GM21447 (cell line): ENCODE results near the gene EGF.
"Not testable (repeated sequence)": the region's sequence is repeated elsewhere in the genome, so short reads cannot be mapped to it uniquely, and the experiment has no call there.

Experiments
- ATAC-seq: cut with Tn5 transposase; IDR thresholded peaks from one replicate; pipeline ENCODE4 v1.9.1; 2021; ENCODE audit not compliant: unreplicated experiment

Gene EGF

GRCh38 chr4:109912706-109913595 lies at the start of gene EGF:
EGF (plus strand) TSS chr4:109912883; CDS start chr4:109913336, 453 bp downstream.
- ATAC-seq = peak; percentile 52

GRCh38 chr4:109864134-109864533 lies 48.5 kb upstream of the EGF start:
- ATAC-seq = no peak

- ATAC-seq = no peak
Measured at GRCh38 chr4:109870061-109870460, 42.6 kb upstream of the EGF start.

GRCh38 chr4:109872065-109872464 lies 40.6 kb upstream of the EGF start:
- ATAC-seq = no peak

GRCh38 chr4:109872950-109873656 lies 39.6 kb upstream of the EGF start:
- ATAC-seq = no peak

GRCh38 chr4:109873791-109874514 lies 38.7 kb upstream of the EGF start:
- no peak for ATAC-seq

GRCh38 chr4:109875106-109875505 lies 37.6 kb upstream of the EGF start:
- no peak for ATAC-seq

DNA sequence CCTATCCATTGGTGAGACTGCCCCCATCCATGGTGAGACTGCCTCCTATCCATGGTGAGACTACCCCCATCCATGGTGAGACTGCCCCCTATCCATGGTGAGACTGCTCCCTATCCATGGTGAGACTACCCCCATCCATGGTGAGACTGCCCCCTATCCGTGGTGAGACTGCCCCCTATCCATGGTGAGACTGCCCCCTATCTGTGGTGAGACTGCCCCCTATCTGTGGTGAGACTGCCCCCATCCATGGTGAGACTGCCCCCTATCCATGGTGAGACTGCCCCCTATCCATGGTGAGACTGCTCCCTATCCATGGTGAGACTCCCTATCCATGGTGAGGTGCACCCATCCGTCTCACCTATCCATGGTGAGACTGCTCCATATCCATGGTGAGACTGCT lies 37.1 kb upstream of the EGF start:
- not testable (repeated sequence) for ATAC-seq

DNA sequence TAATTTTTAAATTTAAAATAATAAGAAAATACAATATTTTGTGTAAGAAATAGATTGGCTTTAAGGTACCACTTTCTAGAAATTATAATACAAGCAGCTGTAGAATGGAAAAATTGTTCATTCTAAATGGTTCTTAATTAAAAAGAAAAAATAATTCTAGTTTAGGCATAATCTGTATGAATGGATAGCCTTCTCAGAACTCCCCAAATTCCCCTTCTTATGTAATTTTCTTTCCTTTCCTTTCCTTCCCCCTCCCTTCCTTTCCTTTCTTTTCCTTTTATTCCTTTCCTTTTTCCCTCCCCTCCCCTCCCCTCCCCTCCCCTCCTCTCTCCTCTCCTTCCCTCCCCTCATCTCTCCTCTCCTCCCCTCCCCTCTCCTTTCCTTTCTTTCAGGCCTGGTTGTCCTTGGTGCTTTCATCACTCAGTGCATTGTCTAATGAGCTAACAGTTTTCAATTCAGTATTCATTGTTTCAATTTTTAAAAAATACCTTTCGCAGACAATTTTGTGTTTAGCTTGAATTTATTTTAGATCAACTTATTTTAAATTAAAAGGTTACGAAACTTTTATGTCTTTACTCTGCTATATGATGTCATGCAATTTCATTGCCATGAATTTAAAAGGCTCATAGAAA lies 35.9 kb upstream of the EGF start:
- ATAC-seq = no peak

DNA sequence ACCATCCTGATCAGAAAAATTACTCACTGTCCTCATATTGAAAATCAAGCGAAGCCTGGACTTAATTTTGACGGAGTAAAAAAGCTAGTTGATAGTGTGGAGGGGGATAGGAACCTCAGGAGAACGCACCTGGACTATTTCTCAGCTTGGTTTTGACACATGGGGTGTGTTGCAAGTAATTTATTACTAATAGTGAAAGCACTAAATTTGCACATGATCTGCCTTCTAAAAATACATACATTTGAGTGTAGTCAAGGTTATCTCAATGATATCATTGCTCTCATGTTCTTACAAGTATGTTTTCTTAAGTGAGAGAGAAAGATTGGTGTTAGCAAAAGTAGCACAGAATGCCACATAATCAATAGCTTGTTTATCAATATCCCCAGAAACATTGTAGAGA lies 35.3 kb upstream of the EGF start:
- ATAC-seq = peak; percentile 90

- no peak for ATAC-seq
Measured at GRCh38 chr4:109878355-109878754, 34.3 kb upstream of the EGF start.

DNA sequence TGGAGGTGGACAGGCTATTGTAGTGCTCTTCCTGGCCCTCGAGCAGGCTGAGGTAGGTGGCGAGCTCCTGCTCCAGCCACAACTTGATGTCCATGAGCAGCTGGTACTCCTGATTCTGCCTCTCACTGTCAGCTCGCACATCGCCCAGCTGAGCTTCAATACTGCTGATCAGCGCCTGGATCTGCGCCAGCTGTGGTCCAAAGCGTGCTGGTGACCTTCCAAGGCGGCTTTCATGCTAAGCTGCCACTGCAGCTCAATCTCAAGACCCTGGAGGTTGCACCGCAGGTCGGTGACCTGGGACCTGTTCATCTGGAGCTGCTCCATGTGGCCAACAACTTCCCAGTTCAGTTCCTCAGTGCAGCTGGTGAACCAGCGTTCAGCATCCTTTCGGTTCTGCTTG lies 33.6 kb upstream of the EGF start:
- no peak for ATAC-seq

GRCh38 chr4:109879636-109880314 lies 32.9 kb upstream of the EGF start:
- no peak for ATAC-seq

GRCh38 chr4:109886303-109886702 lies 26.4 kb upstream of the EGF start:
- ATAC-seq = no peak

GRCh38 chr4:109887071-109887470 lies 25.6 kb upstream of the EGF start:
- ATAC-seq = no peak

- no peak for ATAC-seq
Measured at GRCh38 chr4:109890076-109890475, 22.6 kb upstream of the EGF start.

DNA sequence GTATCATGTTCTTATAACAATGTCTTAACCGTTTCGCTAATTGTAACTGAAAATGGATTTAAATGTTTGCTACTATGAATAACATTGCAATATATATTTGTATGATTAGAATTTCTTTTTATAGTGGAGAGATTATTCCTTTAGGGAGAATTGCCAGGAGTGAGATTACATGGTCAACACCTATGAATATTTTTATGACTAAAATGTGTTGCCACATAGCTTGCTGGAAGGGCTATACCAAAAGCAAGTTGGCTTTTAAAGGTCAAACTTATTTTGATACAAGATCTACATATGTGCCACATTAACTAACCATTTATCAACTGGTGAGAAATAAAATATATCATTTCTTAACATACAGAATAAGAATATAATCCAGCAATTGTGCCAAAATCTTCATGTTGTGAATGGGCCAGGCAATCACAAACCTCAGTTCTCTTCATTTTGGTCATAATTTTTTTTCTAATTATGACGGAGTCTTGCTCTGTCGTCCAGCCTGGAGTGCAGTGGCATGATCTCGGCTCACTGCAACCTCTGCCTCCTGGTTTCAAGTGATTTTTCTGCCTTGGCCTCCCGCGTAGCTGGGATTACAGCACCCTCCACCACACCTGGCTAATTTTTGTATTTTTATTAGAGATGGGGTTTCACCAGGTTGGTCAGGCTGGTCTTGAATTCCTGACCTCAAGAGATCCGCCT lies 10.0 kb upstream of the EGF start:
- no peak for ATAC-seq

GRCh38 chr4:109908731-109909130 lies 4.0 kb upstream of the EGF start:
- no peak for ATAC-seq

DNA sequence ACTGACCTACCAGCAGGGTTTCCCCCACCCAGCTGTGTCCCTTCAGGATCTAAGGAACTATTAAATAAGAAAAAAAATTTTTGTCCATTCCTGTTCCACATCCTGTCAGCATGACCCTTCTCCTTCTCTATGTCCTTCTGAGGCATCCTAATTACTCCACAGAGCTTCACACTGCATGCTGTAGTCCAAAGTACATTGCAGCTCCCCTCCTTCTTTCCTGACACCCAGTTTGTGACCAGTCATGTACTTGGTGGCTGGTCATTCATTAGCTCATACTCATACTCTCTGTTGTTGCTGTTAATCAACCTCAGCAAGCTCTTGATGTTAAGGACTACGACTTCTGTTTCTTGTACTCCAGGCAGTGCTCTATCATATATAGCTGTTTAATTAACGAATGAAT lies 2.4 kb upstream of the EGF start:
- ATAC-seq = no peak
